Measurements from ENCODE around the gene TMEM145. TPM values are rescaled to one million over a fixed set of nuclear protein-coding genes. Genes with fewer than 3 reads are reported as not detected.

The TMEM145 gene
- polyA plus RNA-seq, 1 donor from 2014 or later, result 30.9 TPM

DNA sequence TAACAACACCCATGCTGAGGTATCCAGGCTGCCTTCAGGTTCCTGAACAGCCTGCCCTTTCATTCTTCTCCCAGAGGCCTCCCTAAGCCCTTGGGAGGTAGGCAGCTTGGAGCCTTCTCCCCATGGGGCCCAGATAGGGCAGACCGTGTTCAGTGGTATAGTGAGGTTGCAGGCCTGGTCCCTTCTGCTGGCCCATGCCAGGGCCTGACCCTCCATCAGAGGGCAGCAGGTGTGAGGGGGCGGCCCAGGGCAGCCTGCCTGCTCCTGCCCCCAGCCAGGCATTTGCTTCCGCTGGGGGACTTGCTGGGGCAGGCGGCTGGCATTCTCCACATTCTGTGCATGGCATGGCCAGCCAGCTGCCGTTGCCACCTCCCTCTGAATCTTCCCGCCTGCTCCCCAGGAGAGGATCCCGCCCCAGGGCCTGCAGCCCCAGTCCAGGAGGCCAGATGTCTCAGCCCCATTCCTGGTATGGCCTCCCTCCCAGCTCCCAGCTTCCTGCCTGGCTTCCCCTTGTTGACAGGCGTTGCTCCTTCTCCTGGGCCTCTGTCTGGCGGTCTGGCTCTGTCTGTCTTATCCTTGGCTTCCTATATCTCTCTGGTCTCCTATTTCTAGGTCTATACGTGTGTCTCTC is 35.2 kb upstream of the TMEM145 start:
- no peaks in the 10 kb centered on the region for H3F3A ChIP-seq (ENCODE audit: insufficient read depth, low read length, poor library complexity, severe bottlenecking)
- no peaks in the 10 kb centered on the region for H3K9me2 ChIP-seq (ENCODE audit: insufficient read depth, low read length)
- TF ChIP-seq EP300 (conservative IDR thresholded peaks at IDR 0.05; ENCODE audit: poor library complexity, severe bottlenecking) (no peak), POLR2AphosphoS5 (IDR thresholded peaks at IDR 0.05) (no peak), MXI1 (conservative IDR thresholded peaks at IDR 0.05; ENCODE audit: poor library complexity, severe bottlenecking) (no peak)
- TF ChIP-seq, protein P1, sequence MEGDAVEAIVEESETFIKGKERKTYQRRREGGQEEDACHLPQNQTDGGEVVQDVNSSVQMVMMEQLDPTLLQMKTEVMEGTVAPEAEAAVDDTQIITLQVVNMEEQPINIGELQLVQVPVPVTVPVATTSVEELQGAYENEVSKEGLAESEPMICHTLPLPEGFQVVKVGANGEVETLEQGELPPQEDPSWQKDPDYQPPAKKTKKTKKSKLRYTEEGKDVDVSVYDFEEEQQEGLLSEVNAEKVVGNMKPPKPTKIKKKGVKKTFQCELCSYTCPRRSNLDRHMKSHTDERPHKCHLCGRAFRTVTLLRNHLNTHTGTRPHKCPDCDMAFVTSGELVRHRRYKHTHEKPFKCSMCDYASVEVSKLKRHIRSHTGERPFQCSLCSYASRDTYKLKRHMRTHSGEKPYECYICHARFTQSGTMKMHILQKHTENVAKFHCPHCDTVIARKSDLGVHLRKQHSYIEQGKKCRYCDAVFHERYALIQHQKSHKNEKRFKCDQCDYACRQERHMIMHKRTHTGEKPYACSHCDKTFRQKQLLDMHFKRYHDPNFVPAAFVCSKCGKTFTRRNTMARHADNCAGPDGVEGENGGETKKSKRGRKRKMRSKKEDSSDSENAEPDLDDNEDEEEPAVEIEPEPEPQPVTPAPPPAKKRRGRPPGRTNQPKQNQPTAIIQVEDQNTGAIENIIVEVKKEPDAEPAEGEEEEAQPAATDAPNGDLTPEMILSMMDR (IDR thresholded peaks at IDR 0.05; ENCODE audit: poor library complexity, severe bottlenecking), result no peak
- TF ChIP-seq, protein P2, sequence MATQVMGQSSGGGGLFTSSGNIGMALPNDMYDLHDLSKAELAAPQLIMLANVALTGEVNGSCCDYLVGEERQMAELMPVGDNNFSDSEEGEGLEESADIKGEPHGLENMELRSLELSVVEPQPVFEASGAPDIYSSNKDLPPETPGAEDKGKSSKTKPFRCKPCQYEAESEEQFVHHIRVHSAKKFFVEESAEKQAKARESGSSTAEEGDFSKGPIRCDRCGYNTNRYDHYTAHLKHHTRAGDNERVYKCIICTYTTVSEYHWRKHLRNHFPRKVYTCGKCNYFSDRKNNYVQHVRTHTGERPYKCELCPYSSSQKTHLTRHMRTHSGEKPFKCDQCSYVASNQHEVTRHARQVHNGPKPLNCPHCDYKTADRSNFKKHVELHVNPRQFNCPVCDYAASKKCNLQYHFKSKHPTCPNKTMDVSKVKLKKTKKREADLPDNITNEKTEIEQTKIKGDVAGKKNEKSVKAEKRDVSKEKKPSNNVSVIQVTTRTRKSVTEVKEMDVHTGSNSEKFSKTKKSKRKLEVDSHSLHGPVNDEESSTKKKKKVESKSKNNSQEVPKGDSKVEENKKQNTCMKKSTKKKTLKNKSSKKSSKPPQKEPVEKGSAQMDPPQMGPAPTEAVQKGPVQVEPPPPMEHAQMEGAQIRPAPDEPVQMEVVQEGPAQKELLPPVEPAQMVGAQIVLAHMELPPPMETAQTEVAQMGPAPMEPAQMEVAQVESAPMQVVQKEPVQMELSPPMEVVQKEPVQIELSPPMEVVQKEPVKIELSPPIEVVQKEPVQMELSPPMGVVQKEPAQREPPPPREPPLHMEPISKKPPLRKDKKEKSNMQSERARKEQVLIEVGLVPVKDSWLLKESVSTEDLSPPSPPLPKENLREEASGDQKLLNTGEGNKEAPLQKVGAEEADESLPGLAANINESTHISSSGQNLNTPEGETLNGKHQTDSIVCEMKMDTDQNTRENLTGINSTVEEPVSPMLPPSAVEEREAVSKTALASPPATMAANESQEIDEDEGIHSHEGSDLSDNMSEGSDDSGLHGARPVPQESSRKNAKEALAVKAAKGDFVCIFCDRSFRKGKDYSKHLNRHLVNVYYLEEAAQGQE (IDR thresholded peaks at IDR 0.05; ENCODE audit: borderline replicate concordance), result no peak
- peak overlapping the region; percentile 95 for H3K9ac ChIP-seq (ENCODE audit: low read length)
- no peak overlapping the region for H3K4me2 ChIP-seq (ENCODE audit: low read length)
- no peaks in the 10 kb centered on the region for H3K27me3 ChIP-seq (ENCODE audit: insufficient read depth, low read depth, low read length)
- peak overlapping the region; percentile 91 for H3K4me3 ChIP-seq (ENCODE audit: low read length)
- no peaks in the 10 kb centered on the region for H3K9me3 ChIP-seq (ENCODE audit: low read length)
- H3K27ac ChIP-seq (ENCODE audit: low read length), result peak overlapping the region; percentile 99
- H3K79me2 ChIP-seq (replicated peaks; ENCODE audit: insufficient read depth, low read length), result peaks cover 30% of the 10 kb centered on the region
- no peaks in the 10 kb centered on the region for H4K20me1 ChIP-seq (ENCODE audit: insufficient read depth)
- H2AFZ ChIP-seq (ENCODE audit: low read depth, low read length), result no peak overlapping the region
- H3K36me3 ChIP-seq (ENCODE audit: insufficient read depth, low read length), result peaks cover 6% of the 10 kb centered on the region

DNA sequence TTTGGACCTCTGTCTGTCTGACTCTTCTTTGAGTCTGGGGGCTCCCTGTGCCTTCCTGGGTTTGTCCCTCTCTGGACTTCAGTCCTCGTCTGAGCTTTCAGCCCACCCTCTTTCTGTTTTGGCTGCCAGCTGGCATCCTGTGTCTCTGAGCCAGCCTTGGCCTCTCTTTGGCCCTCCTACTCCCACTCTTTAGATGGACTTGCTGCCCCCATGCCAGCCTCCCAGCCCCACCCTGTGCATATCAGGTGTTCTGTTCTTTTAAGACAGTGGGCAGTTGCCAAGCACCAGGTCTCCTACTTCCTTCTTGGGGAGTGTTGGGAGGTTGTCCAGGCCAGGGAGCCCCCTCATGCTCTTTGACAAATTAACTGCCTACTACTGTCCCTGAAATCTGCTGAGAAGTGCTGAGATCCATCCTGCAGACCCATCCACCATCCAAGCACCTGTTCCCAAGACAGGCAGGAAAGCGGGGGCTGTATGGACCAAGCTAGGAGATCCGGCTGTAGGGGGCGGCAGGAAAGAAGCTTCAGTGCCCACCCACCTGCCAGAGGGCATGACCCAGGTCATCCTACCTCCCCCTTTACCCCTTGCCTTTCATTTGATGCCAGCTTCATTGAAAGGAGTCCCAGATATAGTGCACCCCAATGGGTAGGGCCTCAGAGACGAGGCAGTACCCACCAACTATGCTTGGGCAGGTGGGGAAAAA is 34.5 kb upstream of the TMEM145 start:
- TF ChIP-seq POLR2AphosphoS5 (IDR thresholded peaks at IDR 0.05), result no peak
- TF ChIP-seq, protein P1 (IDR thresholded peaks at IDR 0.05; ENCODE audit: poor library complexity, severe bottlenecking), result no peak
- H3K27ac ChIP-seq (ENCODE audit: low read length), result peak overlapping the region; percentile 99
- H3F3A ChIP-seq (ENCODE audit: insufficient read depth, low read length, poor library complexity, severe bottlenecking), result no peaks in the 10 kb centered on the region
- no peaks in the 10 kb centered on the region for H3K9me2 ChIP-seq (ENCODE audit: insufficient read depth, low read length)
- H3K9me3 ChIP-seq (ENCODE audit: low read length), result no peaks in the 10 kb centered on the region
- H3K27me3 ChIP-seq (ENCODE audit: insufficient read depth, low read depth, low read length), result no peaks in the 10 kb centered on the region
- no peak overlapping the region for H2AFZ ChIP-seq (ENCODE audit: low read depth, low read length)
- H3K9ac ChIP-seq (ENCODE audit: low read length), result peak overlapping the region; percentile 95
- peaks cover 6% of the 10 kb centered on the region for H3K36me3 ChIP-seq (ENCODE audit: insufficient read depth, low read length)
- peak overlapping the region; percentile 90 for H3K4me2 ChIP-seq (ENCODE audit: low read length)
- peak overlapping the region; percentile 91 for H3K4me3 ChIP-seq (ENCODE audit: low read length)
- H3K79me2 ChIP-seq (replicated peaks; ENCODE audit: insufficient read depth, low read length), result peaks cover 30% of the 10 kb centered on the region
- H4K20me1 ChIP-seq (ENCODE audit: insufficient read depth), result no peaks in the 10 kb centered on the region
